ENCODE data around the gene LEAP2. TPM values are rescaled to one million over a fixed set of nuclear protein-coding genes. Genes with fewer than 3 reads are reported as not detected.

The LEAP2 gene
- total and polyA plus RNA-seq, 2 donors, result 3.0 to 5.6 TPM

- WGBS, result 97% methylated on average over 2 of the region's 2 CpGs
- no peak overlapping the region for H3K4me3 ChIP-seq (ENCODE audit: low read depth, low read length)
- no peak overlapping the region for H3K27ac ChIP-seq (ENCODE audit: low read depth)
- DNase-seq (ENCODE audit: extremely low spot score), result no peak
- no peaks in the 10 kb centered on the region for H3K36me3 ChIP-seq (ENCODE audit: insufficient read depth)
- no peaks in the 10 kb centered on the region for H3K4me1 ChIP-seq (ENCODE audit: insufficient read depth)
Measured at GRCh38 chr5:132907161-132907560, 33.7 kb downstream of the LEAP2 start.

DNA sequence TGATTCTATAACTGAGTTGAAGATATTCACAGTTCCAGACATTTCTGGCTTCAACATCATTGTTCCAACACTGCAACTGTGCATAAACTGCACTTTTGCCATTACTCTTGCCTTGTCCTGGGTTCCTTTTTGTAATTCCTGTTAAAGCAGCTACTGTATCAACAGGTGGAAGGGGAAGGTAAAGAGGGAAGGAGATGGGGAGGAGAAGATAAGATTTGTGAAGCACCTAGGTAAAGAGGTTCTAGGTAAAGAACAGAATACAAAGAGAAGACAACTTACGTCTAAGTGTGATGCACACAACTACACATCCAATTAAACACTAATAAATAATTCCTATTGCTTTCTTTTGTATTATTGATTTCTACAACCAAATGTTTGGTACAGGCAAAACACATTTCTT is 36.2 kb downstream of the LEAP2 start:
- no peaks in the 10 kb centered on the region for H3K4me1 ChIP-seq (ENCODE audit: insufficient read depth)
- H3K36me3 ChIP-seq (ENCODE audit: insufficient read depth), result no peaks in the 10 kb centered on the region
- no peak overlapping the region for H3K4me3 ChIP-seq (ENCODE audit: low read depth, low read length)
- DNase-seq (ENCODE audit: extremely low spot score), result no peak
- 94% methylated on average over 1 of the region's 1 CpG for WGBS
- H3K27ac ChIP-seq (ENCODE audit: low read depth), result no peak overlapping the region

- DNase-seq (ENCODE audit: extremely low spot score), result no peak
- Histone ChIP-seq H3K4me3 (ENCODE audit: low read depth, low read length) (no peak overlapping the region), H3K36me3 (ENCODE audit: insufficient read depth) (no peaks in the 10 kb centered on the region), H3K4me1 (ENCODE audit: insufficient read depth) (no peaks in the 10 kb centered on the region), H3K27ac (ENCODE audit: low read depth) (no peak overlapping the region)
- 93% methylated on average over 5 of the region's 5 CpGs for WGBS
Measured at GRCh38 chr5:132915681-132916080, 42.2 kb downstream of the LEAP2 start.

- no peak overlapping the region for H3K4me3 ChIP-seq (ENCODE audit: low read depth, low read length)
- H3K4me1 ChIP-seq (ENCODE audit: insufficient read depth), result no peaks in the 10 kb centered on the region
- 98% methylated on average over 3 of the region's 3 CpGs for WGBS
- no peak for DNase-seq (ENCODE audit: extremely low spot score)
- no peak overlapping the region for H3K27ac ChIP-seq (ENCODE audit: low read depth)
- H3K36me3 ChIP-seq (ENCODE audit: insufficient read depth), result no peaks in the 10 kb centered on the region
Measured at GRCh38 chr5:132916086-132916485, 42.6 kb downstream of the LEAP2 start.

Small RNA genes within 50 kb of the gene (small RNA-seq; reads per million reads assigned to genes)
- gene RNA5SP192, result not detected

Other genes starting within 250 kb of the LEAP2 start
- not detected for gene IL13, start 215.5 kb upstream of the LEAP2 start, total RNA-seq
- gene IL13, start 215.5 kb upstream of the LEAP2 start, polyA plus RNA-seq, result not detected
- not detected for gene IL4, start 199.7 kb upstream of the LEAP2 start, total RNA-seq
- not detected for gene IL4, start 199.7 kb upstream of the LEAP2 start, polyA plus RNA-seq
- gene KIF3A, start 136.1 kb upstream of the LEAP2 start, total RNA-seq, result 17.6 TPM
- gene KIF3A, start 136.1 kb upstream of the LEAP2 start, polyA plus RNA-seq, result 3.4 TPM
- gene CCNI2, start 126.2 kb upstream of the LEAP2 start, total RNA-seq, result 1.9 TPM
- 1.4 TPM for gene CCNI2, start 126.2 kb upstream of the LEAP2 start, polyA plus RNA-seq
- 64.8 TPM for gene SEPTIN8, start 96.4 kb upstream of the LEAP2 start, total RNA-seq
- 28.3 TPM for gene SEPTIN8, start 96.4 kb upstream of the LEAP2 start, polyA plus RNA-seq
- 0.48 TPM for gene SOWAHA, start 60.4 kb upstream of the LEAP2 start, total RNA-seq
- 0.65 TPM for gene SOWAHA, start 60.4 kb upstream of the LEAP2 start, polyA plus RNA-seq
- 7.2 TPM for gene SHROOM1, start 43.0 kb upstream of the LEAP2 start, total RNA-seq
- gene SHROOM1, start 43.0 kb upstream of the LEAP2 start, polyA plus RNA-seq, result 48.3 TPM
- 0.26 TPM for gene GDF9, start 7.2 kb upstream of the LEAP2 start, total RNA-seq
- 0.65 TPM for gene GDF9, start 7.2 kb upstream of the LEAP2 start, polyA plus RNA-seq
- 85.7 TPM for gene UQCRQ, start 7.0 kb upstream of the LEAP2 start, total RNA-seq
- 257 TPM for gene UQCRQ, start 7.0 kb upstream of the LEAP2 start, polyA plus RNA-seq
- gene AFF4, start 90.0 kb downstream of the LEAP2 start, total RNA-seq, result 89.8 TPM
- gene AFF4, start 90.0 kb downstream of the LEAP2 start, polyA plus RNA-seq, result 26.9 TPM
- 24.1 TPM for gene ZCCHC10, start 152.9 kb downstream of the LEAP2 start, total RNA-seq
- 19.8 TPM for gene ZCCHC10, start 152.9 kb downstream of the LEAP2 start, polyA plus RNA-seq
- 79.2 TPM for gene HSPA4, start 178.3 kb downstream of the LEAP2 start, total RNA-seq
- gene HSPA4, start 178.3 kb downstream of the LEAP2 start, polyA plus RNA-seq, result 32.4 TPM

All from urinary bladder (tissue), 4 donors.